G401 (cell line): ENCODE measurements around the gene RALGPS1. TPM values are rescaled to one million over a fixed set of nuclear protein-coding genes. Genes with fewer than 3 reads are reported as not detected.

Experiments used
- DNase-seq: peaks from one replicate; pipeline ENCODE4 v3.0.0-alpha.2; 2015; ENCODE audit warnings: low spot score
- in situ Hi-C: cut with HindIII; loops from 2 replicates; pipeline ENCODE4 v1.10.0; 2016; ENCODE audit warnings: low sequenced_read_pairs, mixed read lengths
- total RNA-seq: library from RNA; depleted of rRNA; stranded (reverse); fragments of >200 nt; shearing (Covaris generic); gene quantifications from 2 replicates; pipeline ENCODE4 v1.2.3, GENCODE V29; 2014

RALGPS1 gene
- total RNA-seq, 1 experiment from 2014 or later = 3.7 TPM

DNA sequence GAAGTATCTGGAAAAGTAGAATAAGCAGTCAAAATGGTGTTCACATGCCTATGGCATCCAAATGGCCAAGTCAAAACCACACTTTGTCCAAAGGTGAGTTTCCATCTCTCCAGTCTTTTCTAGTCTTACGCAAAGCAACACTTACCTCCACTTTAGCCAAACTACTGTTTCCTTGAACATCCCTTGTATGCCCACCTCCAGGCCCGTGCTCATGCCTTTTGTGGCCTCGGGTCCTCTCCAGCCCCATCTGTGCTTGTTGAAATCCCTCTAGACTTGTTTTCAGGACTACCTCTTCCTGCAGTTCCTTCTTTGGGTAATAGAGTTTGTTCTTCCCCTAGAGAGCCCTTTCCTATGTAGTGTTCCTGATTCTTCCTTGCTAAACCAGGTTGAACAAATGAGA is 146.8 kb downstream of the RALGPS1 start:
- in situ Hi-C loops = no loop called here
- no peak for DNase-seq

DNA sequence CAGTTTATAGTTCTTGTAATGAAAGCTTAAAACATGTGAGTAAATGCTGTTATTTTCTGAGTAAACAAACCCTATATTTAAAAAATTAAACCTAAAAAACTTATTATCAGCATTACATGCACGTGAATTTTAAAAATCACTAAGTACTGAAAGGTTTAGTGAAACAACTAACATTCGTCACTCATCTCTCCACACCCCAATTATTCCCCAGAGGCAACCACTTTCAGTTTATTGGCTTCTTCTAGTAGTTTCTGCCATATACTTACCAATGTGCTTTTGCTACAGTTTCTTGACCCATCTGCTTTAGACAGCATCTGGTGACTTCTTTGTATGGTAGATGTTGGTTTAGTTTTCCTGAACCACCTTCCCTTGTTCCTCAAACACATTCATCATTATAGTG is 149.8 kb downstream of the RALGPS1 start:
- no peak for DNase-seq
- in situ Hi-C loops = no loop called here

DNA sequence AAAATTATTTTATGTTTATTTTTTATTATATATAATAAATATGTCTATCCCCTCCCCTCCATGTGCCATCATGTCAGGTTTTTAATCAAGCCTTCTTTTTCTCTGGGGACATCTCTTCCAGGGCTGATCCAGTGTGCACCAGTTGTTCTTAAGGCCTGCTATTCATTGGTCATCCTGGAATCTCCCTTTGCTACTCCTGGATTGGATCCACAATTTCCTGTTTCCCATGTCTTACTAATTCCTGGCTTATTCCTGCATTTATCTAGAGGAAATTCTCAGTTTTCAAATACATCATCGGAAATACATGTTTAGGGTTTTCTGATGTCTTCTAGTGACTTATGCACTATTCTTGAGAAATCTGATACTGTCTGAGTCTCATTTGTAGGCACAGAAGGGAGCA is 151.0 kb downstream of the RALGPS1 start:
- DNase-seq = no peak
- in situ Hi-C loops = no loop called here

DNA sequence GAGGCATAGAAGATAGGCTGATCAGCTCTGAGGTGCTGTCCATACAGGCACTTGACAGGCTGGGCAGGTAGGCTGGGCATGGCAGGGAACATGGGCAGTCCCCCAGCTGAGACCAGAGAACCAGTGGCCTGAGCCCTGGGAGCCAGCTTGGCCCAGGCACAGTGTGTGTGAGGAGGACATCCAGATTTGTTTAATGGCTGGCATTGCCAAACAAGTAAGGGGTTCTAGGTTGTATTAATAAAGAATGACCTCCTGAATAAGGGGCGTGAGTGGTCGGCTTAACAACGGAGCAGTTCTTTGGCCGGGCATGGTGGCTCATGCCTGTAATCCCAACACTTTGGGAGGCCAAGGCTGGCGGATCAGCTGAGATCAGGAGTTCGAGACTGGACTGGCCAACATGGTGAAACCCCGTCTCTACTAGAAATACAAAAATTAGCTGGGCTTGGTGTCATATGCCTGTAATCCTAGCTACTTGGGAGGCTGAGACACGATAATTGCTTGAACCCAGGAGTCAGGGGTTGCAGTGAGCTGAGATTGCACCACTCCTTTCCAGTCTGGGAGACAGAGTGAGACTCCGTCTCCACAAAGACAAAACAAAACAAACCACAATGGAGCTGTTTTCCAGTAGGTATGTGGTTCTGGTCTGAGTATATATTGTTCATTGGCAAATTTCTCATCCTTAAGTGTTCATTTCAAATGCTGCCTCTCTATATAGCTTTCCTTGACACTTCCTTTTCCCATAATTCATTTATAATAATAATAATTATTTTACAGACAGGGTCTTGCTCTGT is 151.7 kb downstream of the RALGPS1 start:
- DNase-seq = no peak
- in situ Hi-C loops = no loop called here

DNA sequence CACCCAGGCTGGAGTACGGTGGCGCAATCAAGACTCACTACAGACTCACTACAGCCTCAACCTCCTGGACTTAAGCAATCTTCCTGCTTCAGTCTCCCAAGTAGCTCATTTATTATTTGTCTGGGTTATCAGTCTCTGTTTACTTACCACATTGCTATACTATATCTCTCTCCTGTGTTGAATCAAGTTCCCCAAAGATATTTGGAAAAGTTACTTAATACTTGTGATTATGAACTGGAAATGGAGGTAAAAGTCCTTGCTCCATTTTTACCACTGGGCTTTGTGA is 152.2 kb downstream of the RALGPS1 start:
- no peak for DNase-seq
- in situ Hi-C loops = no loop called here

DNA sequence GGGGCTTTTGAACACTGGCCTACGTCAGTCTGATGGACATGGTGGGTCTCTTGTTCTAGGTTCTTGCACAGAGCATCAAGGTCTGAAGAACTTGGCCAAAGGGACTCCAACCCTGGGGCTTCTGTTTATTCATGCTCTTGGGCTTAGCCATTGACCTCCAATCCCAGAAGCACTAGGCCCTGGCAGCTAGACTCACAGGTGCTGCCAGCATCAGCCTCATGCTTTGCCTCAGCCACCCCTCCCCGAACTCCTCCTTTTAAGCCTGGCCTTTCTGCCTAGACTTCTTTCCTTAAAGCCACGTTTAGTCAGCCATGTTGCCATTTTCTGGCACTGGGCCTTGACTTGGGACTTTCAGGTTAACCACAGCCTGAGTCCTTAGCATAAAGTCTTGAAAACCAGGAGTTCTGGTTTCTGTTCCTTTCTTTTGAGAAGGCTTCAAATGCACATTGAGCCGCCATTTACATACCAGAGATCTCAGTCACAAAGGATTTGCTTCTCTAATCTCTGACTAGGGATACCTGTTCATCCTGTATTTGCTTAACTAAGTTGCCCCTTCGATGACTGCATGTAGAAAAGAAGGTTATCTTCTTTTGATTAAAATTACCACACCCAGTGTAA is 153.1 kb downstream of the RALGPS1 start:
- DNase-seq = no peak

DNA sequence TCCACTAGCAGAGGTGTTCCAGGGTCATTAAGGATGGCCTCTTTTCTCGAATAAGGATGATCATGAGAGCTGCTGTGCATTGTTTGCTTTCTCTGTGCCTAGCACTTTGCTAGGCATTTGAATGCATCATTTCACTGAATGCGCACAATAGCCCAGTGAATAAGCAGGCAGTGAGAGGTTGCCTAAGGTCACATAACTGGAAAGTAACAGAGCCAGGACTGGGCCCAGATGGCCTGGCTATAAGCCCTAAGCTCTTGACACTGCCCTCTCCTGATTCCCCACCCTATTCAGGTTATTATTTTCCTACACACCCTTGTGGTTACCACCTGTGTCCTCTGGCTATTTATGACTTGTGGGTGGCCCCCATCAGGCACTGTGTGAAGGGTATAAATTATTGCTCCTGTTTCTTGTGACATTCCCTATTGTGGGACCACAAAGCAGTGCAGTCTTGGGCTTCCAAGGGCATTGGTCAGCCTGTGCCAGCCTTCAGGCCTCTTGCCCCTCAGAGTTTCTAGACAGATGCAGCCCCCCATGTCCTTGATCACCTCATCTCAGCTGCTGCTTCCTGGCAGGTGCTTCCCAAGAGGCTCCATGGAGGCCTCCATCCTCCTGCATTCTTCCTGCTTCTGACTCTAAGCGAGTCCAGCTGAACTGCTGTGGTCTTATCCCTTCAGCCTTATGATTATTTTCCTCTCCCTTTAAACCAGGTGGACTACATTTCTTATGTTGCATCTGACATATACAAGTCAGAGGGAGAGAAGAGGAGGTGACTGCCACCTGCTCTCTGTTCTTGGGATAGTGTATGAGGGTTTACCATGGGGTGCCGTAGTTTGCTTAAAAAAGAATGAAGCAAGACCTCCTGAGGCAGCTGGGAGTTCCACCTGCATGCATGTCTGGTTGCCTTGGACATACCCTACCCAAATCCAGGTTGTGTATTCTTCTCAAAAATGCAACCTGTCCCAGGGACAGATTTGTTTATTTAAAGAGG is 160.3 kb downstream of the RALGPS1 start:
- DNase-seq = peak; percentile 90
- in situ Hi-C loops = no loop called here

More for the DNA sequence above, 153.1 kb downstream of the RALGPS1 start:
- in situ Hi-C loops = no loop called here

DNA sequence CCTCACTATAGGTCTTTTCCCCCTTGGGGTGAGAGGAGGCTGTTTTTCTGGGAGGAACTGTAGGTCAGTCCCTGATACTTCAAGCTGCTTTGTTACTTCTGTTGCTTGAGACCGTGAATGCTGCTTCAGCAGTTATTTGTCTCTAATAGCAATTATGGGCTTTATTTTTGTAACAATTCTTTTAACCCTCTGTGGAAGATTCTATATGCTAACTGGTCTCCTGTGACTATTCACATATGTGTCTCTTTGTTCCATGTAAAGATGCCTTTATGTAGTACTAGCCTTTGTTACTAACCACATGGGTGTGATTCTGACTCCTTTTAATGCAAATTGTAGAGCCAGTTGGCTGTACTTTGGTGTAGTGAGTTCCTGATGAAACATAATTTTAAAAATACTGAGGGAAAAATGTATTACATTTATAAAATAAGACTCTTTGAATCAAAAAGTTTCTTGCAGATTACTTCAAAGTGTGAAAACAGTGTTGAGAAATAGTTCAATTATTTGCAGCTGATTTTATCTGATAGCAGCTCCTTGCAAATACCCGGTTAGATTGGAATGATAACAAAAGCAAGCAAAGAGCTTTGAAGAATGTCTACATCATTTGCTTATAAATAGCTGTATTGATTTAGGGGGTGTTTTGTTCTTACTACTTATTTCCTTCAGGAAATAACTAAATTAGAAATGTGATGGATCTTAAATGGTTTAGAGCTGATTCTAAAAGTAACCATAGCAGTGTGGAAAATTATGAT is 161.2 kb downstream of the RALGPS1 start:
- DNase-seq = peak; percentile 46
- in situ Hi-C loops = no loop called here

DNA sequence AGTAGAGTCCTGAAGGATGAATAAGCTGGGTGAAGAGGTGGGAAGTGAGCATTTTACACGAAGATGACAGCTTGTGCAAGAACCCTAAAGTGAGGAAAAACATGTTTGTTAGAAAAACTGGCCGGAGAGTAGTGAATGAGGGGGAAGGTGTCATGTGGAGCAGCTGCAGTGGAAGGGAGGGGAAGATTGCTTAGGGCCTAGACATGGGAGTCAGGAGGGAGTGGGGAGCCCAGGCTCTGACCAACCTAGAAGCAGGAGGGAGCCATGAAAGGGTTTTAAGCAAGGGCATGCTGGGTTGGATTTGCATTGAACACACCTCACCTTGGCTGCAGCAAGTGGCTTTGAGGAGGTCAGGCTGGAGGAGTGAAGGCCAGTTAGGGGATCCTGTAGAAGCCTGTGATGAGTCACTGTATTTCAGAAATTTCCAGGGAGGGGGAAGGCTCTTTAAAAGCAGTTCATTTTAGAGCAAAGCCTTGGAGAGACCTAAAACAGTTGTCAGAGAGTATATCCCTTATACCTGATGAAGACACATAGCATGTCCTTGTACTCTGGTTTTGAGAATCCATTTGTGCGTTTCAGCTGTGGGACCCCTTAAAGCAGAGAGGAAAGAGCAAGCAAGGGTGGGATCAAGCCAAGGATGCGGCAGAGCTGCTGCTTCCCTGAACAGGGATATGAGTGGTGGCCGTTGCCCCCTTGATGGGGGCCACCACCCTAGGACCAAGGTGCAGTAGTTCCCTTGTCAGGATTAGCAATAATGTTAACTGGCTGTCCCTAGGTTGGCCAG is 162.5 kb downstream of the RALGPS1 start:
- in situ Hi-C loops = no loop called here
- no peak for DNase-seq

DNA sequence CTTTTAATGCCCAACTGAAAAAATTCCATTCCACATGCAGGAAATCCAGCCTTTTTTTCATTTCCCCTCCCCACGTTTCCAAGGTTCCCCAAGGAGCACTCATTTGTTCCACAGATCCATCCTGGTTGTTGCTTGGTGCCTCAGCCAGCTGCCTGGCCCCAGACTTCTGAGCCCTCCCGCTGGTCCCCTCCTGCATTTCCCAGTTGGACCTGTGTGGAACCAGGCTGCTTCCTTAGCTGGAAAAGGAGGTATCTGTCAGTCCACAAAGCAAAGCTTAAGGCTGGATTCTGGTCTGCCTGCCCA is 163.0 kb downstream of the RALGPS1 start:
- in situ Hi-C loops = no loop called here
- DNase-seq = no peak

DNA sequence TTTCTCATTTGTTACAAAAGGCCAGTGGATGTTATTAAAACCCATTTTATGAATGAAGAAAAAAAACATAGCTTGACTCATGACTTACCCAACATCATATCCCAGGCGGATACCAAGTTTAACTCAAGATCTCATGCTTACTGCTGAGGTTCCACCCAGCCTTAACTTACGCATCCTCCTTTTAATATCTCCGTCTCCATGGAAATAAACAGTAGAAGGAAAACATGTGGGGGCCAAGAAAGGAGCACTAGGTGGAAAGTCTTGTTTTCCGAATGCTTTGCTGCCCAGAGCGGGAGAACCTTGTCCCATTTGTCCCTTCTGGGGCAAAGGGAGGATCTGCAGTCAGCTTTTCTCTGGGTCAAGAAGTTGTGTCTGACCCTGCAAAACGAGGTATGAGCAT is 163.8 kb downstream of the RALGPS1 start:
- in situ Hi-C loops = no loop called here
- no peak for DNase-seq

DNA sequence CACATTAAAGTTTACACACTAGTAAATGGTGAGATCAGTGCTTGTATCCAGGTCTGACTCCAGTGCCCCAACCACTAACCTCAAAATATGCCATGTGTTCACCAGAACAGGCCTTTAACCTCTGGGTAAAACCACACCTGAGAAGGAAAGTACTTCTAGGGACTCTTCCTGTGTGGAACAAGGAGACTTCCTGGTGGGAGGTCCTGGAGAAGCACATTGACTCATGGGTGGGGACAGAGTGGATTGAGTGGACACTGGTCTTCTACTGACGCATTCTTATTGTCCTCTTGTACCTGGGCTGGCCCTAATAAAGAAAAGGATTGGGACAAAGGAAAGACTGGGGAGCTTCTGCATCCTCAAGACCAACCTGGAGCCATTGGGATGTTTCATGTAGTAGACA is 164.4 kb downstream of the RALGPS1 start:
- DNase-seq = no peak
- in situ Hi-C loops = no loop called here

DNA sequence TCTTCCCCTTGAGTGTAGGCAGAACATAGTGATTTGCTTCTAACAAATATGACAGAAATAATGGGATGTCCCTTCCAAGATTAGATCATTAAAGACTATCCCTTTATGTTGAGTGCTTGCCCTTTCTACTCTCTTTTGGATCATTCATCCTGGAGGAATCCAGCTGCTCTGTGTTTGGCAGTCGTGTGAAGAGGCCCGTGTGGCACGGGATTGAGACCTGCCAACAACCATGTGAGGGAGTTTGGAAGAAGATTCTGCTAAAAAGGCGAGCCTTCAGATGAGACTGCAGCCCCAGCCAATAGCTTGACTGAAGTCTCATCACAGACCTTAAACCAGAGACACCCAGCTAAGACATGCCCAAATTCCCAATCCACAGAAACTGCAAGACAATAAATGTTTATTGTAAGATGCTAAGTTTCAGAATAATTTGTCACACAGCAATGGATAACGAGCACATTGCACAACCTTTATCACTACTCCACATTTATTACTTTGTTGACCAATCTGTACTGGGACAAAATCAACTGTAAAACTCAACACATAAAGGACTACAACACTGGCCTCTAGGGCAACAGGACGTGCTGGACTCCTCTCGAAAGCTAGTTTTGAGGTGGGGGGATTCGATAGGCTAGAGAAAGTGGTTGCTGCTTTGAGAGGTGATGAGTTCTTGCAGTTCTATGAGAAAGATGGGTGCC is 165.0 kb downstream of the RALGPS1 start:
- in situ Hi-C loops = no loop called here
- DNase-seq = no peak

DNA sequence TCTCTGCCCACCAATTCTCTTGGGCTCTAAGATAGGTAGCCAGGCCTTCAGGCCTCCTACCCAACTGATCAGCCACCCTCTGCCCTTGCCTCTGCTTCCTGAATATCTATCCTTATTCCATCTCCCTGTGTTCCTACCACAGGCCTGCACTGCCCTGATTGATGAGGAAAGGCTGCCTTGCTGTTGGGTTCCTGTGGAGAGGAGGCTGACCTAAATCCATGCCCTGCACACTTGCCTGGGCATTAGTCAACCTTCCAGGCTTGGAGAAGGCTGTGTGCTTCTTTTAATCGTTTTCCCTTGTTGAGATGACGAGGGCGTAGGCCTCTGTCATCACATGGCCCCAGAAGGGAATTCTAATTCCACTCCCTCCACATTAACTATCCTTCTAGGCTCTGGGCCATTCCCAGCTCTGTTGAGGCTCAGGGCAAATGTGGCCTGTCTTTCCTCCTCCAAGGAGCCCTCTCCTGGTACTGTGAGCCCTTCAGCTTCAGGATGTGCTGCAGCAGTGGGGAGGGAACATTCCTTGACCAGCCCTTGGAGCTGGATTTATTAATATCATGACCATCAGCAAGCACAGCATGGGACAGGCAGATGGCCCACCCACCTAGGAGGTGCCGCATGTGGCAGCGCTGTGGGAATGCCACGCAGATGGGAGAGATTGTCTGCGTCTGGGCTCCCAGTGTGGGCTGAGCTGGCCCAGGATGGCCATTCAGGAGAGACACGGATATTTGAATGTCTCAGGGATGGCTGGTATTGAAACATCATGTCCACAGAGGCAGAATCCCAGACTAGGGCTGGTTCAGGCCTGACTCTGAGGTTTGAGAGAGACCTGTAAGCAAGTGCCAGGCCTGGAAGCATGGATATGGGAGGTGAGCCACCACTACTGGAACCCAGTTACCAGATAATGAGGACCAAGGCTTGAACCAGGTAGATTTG is 166.9 kb downstream of the RALGPS1 start:
- peak; percentile 76 for DNase-seq
- in situ Hi-C loops = no loop called here

DNA sequence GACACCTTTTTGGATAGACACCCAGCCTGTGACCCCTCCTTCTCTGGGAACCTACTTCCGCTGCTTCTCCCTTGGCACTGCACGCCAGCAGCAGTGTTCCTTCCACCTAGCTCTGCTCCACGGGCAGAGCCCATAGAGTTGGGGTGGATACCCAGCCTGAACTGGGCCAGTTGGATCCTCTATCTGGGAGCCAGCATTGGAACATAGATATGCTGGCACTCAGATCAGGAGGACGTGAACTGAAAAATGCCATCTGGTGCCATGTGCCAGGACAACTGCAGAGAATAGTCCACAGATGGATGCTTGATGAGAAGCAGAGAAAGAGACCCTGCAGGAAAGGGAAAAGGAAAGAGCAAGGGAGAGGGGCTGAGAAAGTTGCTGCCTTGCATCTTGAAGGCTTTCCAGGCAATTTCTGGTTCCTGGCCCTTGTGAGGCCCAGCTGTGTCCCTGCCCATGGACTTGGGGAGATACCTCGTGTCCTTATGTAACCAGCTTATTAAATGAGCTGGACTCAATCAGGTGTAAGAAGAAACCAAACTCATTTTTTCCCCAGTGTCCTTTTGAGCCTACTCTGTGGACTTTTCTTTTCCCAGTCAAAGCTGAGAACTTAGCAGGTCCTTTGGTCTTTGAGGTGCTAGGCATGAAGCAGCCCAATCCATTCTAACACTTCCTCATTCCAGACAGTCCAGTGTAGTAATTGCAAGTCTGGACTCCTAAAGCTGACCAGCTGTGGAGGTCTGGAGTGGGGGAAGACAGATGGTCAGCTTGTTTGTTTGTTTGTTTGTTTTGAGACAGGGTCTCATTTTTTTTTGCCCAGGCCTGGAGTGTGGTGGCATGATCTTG is 168.8 kb downstream of the RALGPS1 start:
- DNase-seq = peak; percentile 94
- in situ Hi-C loops = no loop called here
